GM12865 (cell line): ENCODE measurements around the gene NT5C1A.

Experiments used
- DNase-seq: peaks from one replicate; pipeline ENCODE4 v3.0.0; 2010; ENCODE audit warnings: low read depth
- H3K4me3 ChIP-seq: 2 replicates; pipeline ENCODE4 v1.5.1; 2011; ENCODE audit warnings: mild to moderate bottlenecking, low read depth, low read length, control low read depth
- CTCF ChIP-seq: IDR thresholded peaks from 2 replicates; pipeline ENCODE4 v1.5.1; 2011; ENCODE audit warnings: low read length, control low read depth, low read depth, inconsistent platforms; ENCODE audit not compliant: insufficient read depth; ENCODE audit errors: missing control alignments

The NT5C1A gene

GRCh38 chr1:39637361-39637760 is 34.5 kb downstream of the NT5C1A start:
- no peak overlapping the region for H3K4me3 ChIP-seq
- DNase-seq: no peak
- TF ChIP-seq CTCF: no peak

GRCh38 chr1:39635871-39636210 is 36.1 kb downstream of the NT5C1A start:
- no peak for DNase-seq
- no peak for TF ChIP-seq CTCF
- no peak overlapping the region for H3K4me3 ChIP-seq

- H3K4me3 ChIP-seq: no peak overlapping the region
- no peak for TF ChIP-seq CTCF
- DNase-seq: no peak
These were observed 36.6 kb downstream of the NT5C1A start for GRCh38 chr1:39635205-39635870.

GRCh38 chr1:39633422-39633821 is 38.5 kb downstream of the NT5C1A start:
- DNase-seq: no peak
- H3K4me3 ChIP-seq: no peak overlapping the region
- TF ChIP-seq CTCF: no peak

- H3K4me3 ChIP-seq: no peak overlapping the region
- TF ChIP-seq CTCF: no peak
These were observed 39.1 kb downstream of the NT5C1A start for GRCh38 chr1:39632682-39633417.

GRCh38 chr1:39632323-39632681 is 39.6 kb downstream of the NT5C1A start:
- no peak for TF ChIP-seq CTCF
- H3K4me3 ChIP-seq: no peak overlapping the region
- no peak for DNase-seq

More at GRCh38 chr1:39632682-39633417, 39.1 kb downstream of the NT5C1A start:
- no peak for DNase-seq
